Smooth muscle cell (in vitro differentiated cells): ENCODE measurements around the gene FANCD2. TPM values are rescaled to one million over a fixed set of nuclear protein-coding genes. Genes with fewer than 3 reads are reported as not detected.

ENCODE experiments used
- DNase-seq: peaks from one replicate; lab custom pipeline; 2025; ENCODE audit not compliant: unreplicated experiment; lab: John Stamatoyannopoulos, UW
- H2AFZ ChIP-seq: fragments of 200-600 bp; sonication (generic); 2 replicates; pipeline ENCODE4 v1.6.0; 2016; ENCODE audit warnings: antibody characterized with exemption, low read depth, mild to moderate bottlenecking
- H3F3A ChIP-seq: fragments of 200-600 bp; sonication (generic); 2 replicates; pipeline ENCODE4 v1.6.0; 2017; ENCODE audit warnings: antibody characterized with exemption, low read depth
- H3K27ac ChIP-seq: fragments of 200-600 bp; sonication (generic); 2 replicates; pipeline ENCODE4 v1.5.1; 2016; ENCODE audit warnings: low read depth, mild to moderate bottlenecking
- H3K27me3 ChIP-seq: fragments of 200-600 bp; sonication (generic); 2 replicates; pipeline ENCODE4 v1.6.1; 2016; ENCODE audit warnings: low read depth, mild to moderate bottlenecking
- H3K36me3 ChIP-seq: fragments of 200-600 bp; sonication (generic); 2 replicates; pipeline ENCODE4 v1.5.1; 2016; ENCODE audit warnings: low read depth
- H3K4me1 ChIP-seq: fragments of 200-600 bp; sonication (generic); 2 replicates; pipeline ENCODE4 v1.5.1; 2016; ENCODE audit warnings: low read depth
- H3K4me2 ChIP-seq: fragments of 200-600 bp; sonication (generic); 2 replicates; pipeline ENCODE4 v1.6.0; 2016; ENCODE audit warnings: mild to moderate bottlenecking
- H3K4me3 ChIP-seq: fragments of 200-600 bp; sonication (generic); 2 replicates; pipeline ENCODE4 v1.5.1; 2016; ENCODE audit warnings: mild to moderate bottlenecking
- H3K79me2 ChIP-seq: fragments of 200-600 bp; sonication (generic); 2 replicates; pipeline ENCODE4 v1.6.0; 2016; ENCODE audit warnings: low read depth, mild to moderate bottlenecking
- H3K9ac ChIP-seq: fragments of 200-600 bp; sonication (generic); 2 replicates; pipeline ENCODE4 v1.6.0; 2016; ENCODE audit warnings: low read depth
- H3K9me3 ChIP-seq: fragments of 200-600 bp; sonication (generic); replicated peaks from 2 replicates; pipeline ENCODE4 v1.5.1; 2016; ENCODE audit warnings: low read depth
- H4K20me1 ChIP-seq: fragments of 200-600 bp; sonication (generic); 2 replicates; pipeline ENCODE4 v1.6.0; 2016; ENCODE audit warnings: low read depth
- WGBS: methylation state at CpG from one replicate; pipeline ENCODE4 v1.1.7; 2016; ENCODE audit warnings: low lambda C conversion rate; 5-methylcytosine and 5-hydroxymethylcytosine counted together
- polyA plus RNA-seq: library from polyadenylated mRNA; unstranded; fragments of >200 nt; fragmentation: Nextera tagmentation; extraction: Ambion mirVana; gene quantifications from 2 replicates; pipeline ENCODE4 v1.2.1, GENCODE V29; 2016
- total RNA-seq: library from RNA; depleted of rRNA; stranded (reverse); fragments of >200 nt; gene quantifications from 2 replicates; pipeline ENCODE4 v1.2.3, GENCODE V29; 2014
- TF ChIP-seq, protein P1 (sequence below): fragments of 200-600 bp; sonication (generic); IDR thresholded peaks from 2 replicates; pipeline ENCODE4 v1.5.1; 2017; ENCODE audit warnings: borderline replicate concordance, mild to moderate bottlenecking, antibody characterized with exemption; ENCODE audit not compliant: insufficient read depth, poor library complexity, severe bottlenecking

The FANCD2 gene
- total and polyA plus RNA-seq, 2 experiments from 2014 or later: 4.4 to 7.6 TPM

DNA sequence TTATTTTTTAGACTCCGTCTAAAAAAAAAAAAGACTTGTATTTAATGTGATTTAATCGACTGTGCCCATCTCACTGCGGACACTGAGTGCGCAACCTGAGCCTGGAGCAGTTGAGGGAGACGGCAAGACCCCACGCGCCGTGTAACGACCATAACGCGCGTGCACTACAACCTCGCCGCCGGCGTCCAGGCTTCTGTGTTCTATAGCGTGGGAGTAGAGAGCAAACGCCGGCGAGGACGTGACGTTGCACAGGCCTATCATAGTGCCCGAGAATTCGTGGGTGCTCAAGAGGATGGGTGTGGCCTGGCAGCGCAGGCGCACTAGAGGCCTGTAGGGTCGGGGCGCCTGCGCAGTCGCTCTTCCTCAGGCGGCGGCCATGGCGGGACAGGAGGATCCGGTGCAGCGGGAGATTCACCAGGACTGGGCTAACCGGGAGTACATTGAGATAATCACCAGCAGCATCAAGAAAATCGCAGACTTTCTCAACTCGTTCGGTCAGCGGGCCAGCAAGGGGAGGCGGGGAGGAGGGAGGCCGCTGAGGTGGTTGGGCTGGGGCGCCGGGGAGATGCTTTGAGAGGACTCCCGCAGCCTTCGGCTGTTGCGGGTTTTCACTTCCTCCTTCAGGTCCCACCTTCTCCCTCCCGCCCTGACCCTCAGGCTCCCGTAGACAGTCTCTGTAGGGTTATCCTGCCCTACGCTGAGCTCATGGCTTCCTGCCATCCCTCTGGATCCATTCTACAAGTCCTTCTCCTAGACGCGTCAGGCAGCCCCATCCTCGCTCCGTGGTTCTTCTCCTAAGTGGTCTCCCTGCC lies 89.3 kb downstream of the FANCD2 start, which contains the start of gene BRK1:
Gene BRK1 (plus strand): TSS at position 350 of the 812 bp plus-strand sequence. CDS start 27 bp downstream, at position 377.
- 2% methylated on average over 51 of the region's 54 CpGs for WGBS
- H3K4me3 ChIP-seq: peak within 1 kb of the TSS; percentile 79
- peaks cover 40% of the 10 kb centered on the region for H4K20me1 ChIP-seq
- TF ChIP-seq, protein P1, sequence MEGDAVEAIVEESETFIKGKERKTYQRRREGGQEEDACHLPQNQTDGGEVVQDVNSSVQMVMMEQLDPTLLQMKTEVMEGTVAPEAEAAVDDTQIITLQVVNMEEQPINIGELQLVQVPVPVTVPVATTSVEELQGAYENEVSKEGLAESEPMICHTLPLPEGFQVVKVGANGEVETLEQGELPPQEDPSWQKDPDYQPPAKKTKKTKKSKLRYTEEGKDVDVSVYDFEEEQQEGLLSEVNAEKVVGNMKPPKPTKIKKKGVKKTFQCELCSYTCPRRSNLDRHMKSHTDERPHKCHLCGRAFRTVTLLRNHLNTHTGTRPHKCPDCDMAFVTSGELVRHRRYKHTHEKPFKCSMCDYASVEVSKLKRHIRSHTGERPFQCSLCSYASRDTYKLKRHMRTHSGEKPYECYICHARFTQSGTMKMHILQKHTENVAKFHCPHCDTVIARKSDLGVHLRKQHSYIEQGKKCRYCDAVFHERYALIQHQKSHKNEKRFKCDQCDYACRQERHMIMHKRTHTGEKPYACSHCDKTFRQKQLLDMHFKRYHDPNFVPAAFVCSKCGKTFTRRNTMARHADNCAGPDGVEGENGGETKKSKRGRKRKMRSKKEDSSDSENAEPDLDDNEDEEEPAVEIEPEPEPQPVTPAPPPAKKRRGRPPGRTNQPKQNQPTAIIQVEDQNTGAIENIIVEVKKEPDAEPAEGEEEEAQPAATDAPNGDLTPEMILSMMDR: no peak
- H3K27me3 ChIP-seq: no peaks in the 10 kb centered on the region
- H2AFZ ChIP-seq: peak within 1 kb of the TSS; percentile 83
- peak; percentile 69 for DNase-seq
- H3K4me1 ChIP-seq: peaks cover 8% of the 10 kb centered on the region
- H3K9me3 ChIP-seq: no peaks in the 10 kb centered on the region
- peak within 1 kb of the TSS; percentile 77 for H3K9ac ChIP-seq
- no peaks in the 10 kb centered on the region for H3F3A ChIP-seq
- peak within 1 kb of the TSS; percentile 83 for H3K4me2 ChIP-seq
- H3K79me2 ChIP-seq: peaks cover 50% of the 10 kb centered on the region
- peak within 1 kb of the TSS; percentile 79 for H3K27ac ChIP-seq
- H3K36me3 ChIP-seq: no peaks in the 10 kb centered on the region

DNA sequence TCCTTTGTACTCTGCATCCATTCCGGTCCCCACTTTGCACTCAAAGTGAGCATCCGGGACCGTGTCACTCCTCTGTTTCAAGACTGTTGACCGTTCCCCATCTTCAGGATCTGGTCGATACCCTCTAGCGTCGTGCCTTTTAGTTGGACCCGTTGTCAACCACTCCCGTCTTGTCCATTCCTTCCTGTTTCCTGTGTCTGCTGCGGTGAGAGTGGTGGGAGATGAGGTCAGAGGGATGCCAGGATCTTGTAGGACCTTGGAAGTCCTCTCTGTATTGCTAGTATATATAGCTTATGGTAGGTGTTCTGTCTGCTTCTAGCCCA lies 89.9 kb downstream of the FANCD2 start:
- Histone ChIP-seq H3K9ac (peak overlapping the region; percentile 77), H4K20me1 (peaks cover 46% of the 10 kb centered on the region), H3K27me3 (no peaks in the 10 kb centered on the region), H3K4me2 (peak overlapping the region; percentile 83), H3K36me3 (no peaks in the 10 kb centered on the region), H3F3A (no peaks in the 10 kb centered on the region), H2AFZ (peak overlapping the region; percentile 56), H3K4me3 (peak overlapping the region; percentile 79), H3K27ac (peak overlapping the region; percentile 79), H3K4me1 (peaks cover 8% of the 10 kb centered on the region), H3K79me2 (peaks cover 56% of the 10 kb centered on the region), H3K9me3 (no peaks in the 10 kb centered on the region)
- TF ChIP-seq, protein P1: no peak
- WGBS: 3% methylated on average over 10 of the region's 10 CpGs
- no peak for DNase-seq

DNA sequence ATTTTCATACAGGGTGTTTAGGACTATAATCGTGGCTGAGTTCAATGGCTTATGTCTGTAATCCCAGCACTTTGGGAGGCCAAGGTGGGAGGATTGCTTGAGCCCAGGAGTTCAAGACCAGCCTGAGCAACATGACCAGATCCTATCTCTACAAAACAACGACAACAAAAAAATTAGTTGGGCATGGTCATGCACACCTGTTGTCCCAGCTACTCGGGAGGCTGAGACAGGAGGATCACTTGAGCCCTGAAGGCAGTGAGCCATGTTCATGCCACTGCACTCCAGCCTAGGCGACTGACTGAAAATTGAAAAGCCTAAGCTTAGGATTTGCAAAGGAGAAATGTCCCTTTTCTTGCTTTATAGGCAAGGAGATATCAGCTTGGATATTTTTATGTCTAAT lies 90.7 kb downstream of the FANCD2 start:
- peaks cover 63% of the 10 kb centered on the region for H3K79me2 ChIP-seq
- peaks cover 8% of the 10 kb centered on the region for H3K4me1 ChIP-seq
- H3K4me2 ChIP-seq: peak overlapping the region; percentile 83
- H2AFZ ChIP-seq: no peak overlapping the region
- TF ChIP-seq, protein P1: no peak
- H3K9me3 ChIP-seq: no peaks in the 10 kb centered on the region
- 95% methylated on average over 4 of the region's 4 CpGs for WGBS
- no peaks in the 10 kb centered on the region for H3K27me3 ChIP-seq
- peaks cover 53% of the 10 kb centered on the region for H4K20me1 ChIP-seq
- H3K4me3 ChIP-seq: peak overlapping the region; percentile 79
- H3K9ac ChIP-seq: peak overlapping the region; percentile 77
- no peaks in the 10 kb centered on the region for H3F3A ChIP-seq
- H3K36me3 ChIP-seq: no peaks in the 10 kb centered on the region
- no peak for DNase-seq
- H3K27ac ChIP-seq: no peak overlapping the region
